Measurements from ENCODE around the gene GLS.
A peak's percentile ranks its signal among the peaks of the same experiment; 100 is the strongest.
"Not testable (repeated sequence)": the region's sequence is repeated elsewhere in the genome, so short reads cannot be mapped to it uniquely, and the experiment has no call there.

Gene GLS

DNA sequence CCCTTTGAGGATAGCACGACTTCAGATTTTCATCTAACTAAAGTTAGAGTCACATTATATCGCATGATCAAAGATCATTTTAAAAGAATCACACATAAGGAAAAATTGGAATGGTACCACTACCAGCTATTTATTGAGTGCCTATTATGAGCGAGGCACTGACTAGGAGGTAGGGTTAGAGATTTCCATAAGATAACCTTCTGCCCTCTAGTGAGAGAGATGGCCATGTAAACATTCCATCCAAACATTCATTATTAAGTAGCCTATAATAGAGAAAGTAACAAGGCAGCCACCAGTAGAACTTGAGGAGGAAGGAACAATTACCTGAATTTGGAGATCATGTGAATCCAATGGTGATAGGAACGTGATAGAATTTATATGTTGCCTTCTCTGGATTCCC, 25.4 kb upstream of the GLS start:
- DNase-seq (ENCODE audit: low read depth in 2 of 2), result no peak

- no peak for DNase-seq (ENCODE audit: low read depth in 2 of 2)
These were observed 23.6 kb upstream of the GLS start for GRCh38 chr2:190856985-190857384.

GRCh38 chr2:190858817-190859216, 21.8 kb upstream of the GLS start:
- DNase-seq (ENCODE audit: low read depth in 2 of 2), result no peak

GRCh38 chr2:190859347-190860297, 21.0 kb upstream of the GLS start:
- no peak for DNase-seq (ENCODE audit: low read depth in 2 of 2)

GRCh38 chr2:190860985-190861680, 19.5 kb upstream of the GLS start:
- no peak for DNase-seq (ENCODE audit: low read depth in 2 of 2)

- not testable (repeated sequence) for DNase-seq (ENCODE audit: low read depth in 2 of 2)
These were observed 18.5 kb upstream of the GLS start for GRCh38 chr2:190862128-190862527.

DNA sequence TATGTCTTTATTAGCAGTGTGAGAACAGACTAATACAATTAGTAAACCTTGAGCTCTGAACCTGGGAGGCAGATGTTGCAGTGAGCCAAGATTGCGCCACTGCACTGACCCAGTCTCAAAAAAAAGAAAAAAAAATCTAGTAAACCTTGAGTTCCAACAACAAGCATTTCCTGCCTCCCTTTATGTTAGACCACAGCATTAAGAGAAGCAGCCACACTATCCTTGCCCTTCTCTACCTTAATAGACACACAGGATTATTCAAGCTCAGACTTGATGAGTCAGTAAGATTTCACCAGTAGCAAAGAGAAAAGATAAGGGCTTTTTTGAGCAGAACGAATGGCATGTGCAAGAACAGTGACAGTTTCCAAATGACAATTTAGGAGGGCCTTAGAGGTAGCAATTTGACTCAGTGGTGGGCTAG, 18.0 kb upstream of the GLS start:
- no peak for DNase-seq (ENCODE audit: low read depth in 2 of 2)

- DNase-seq (ENCODE audit: low read depth in 2 of 2), result no peak
These were observed 16.7 kb upstream of the GLS start for GRCh38 chr2:190863946-190864345.

- no peak for DNase-seq (ENCODE audit: low read depth in 2 of 2)
These were observed 16.2 kb upstream of the GLS start for GRCh38 chr2:190864375-190864774.

DNA sequence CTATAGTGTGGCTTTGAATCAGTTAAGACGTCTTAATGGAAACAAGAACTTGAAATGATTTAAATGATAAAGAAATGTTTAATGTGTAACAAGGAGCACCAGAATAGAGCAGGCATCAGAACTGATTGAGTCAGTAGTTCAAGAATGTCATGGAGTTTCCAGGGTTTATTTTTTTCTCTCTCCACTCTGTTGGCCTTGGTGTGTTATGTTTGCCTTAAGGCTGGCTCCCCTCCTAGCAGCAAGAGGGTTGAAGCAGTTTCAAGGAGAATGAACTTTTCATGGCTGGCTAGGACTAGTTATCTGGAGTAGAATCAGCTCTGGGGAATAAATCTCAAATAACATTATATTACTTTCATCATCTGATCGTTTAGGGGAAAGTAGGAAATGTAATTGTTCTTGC, 13.4 kb upstream of the GLS start:
- DNase-seq (ENCODE audit: low read depth in 2 of 2), result no peak

- DNase-seq (ENCODE audit: low read depth in 2 of 2), result no peak
These were observed 12.8 kb upstream of the GLS start for GRCh38 chr2:190867832-190868231.

DNA sequence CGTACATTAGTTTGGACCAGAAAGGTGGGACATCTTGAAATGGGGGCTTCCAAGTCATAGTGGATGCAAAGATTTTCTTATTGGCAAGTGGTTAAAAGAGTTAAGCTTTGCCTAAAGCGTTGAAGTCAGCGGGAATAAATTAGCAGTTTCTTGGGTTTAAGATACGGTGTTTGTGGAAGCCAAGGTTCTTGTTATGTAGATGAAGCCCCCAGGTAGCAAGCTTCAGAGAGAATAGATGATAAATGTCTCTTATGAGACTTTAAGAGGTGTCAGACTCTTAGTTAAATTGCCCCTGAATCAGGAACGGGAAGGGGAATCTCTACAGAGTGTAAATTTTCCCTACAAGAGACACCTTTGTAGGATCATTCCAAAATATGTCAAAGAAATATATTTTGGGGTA, 10.9 kb upstream of the GLS start:
- DNase-seq (ENCODE audit: low read depth in 2 of 2), result no peak

DNA sequence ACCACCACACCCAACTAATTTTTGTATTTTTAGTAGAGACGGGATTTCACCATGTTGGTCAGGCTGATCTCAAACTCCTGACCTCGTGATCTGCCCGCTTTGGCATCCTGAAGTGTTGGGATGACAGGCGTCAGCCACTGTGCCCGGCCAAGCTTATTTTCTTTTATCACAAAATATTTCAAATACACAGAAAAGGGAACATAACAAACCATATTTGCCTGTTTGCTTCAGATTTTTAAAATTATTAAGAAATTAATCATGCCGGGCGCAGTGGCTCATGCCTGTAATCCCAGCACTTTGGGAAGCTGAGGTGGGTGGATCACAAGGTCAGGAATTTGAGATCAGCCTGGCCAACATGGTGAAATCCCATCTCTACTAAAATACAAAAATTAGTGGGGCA, 7.2 kb upstream of the GLS start:
- DNase-seq (ENCODE audit: low read depth in 2 of 2), result not testable (repeated sequence)

GRCh38 chr2:190875891-190876290, 4.7 kb upstream of the GLS start:
- DNase-seq (ENCODE audit: low read depth in 2 of 2), result no peak

DNA sequence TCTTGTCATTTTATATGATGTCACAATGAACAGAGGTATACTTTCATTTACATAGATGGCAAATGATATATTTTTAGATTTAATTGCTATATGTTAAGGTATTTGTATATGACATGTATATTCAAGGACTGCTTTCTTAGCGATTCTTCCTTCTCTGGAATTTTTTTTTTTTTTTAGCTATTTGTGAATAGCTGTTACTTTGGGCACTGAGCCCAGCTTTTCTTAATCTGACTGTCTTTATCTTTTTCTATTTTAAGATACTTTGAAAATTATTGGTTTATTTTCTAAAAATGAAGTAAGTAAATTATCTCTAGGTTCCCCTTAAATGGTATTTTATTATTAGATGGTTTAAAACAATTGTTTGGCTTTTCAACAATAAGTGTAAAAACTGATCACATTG, 4.0 kb upstream of the GLS start:
- no peak for DNase-seq (ENCODE audit: low read depth in 2 of 2)

GRCh38 chr2:190877436-190877835, 3.2 kb upstream of the GLS start:
- no peak for DNase-seq (ENCODE audit: low read depth in 2 of 2)

- peak in 1 of 2 donors; percentile 23 for DNase-seq (ENCODE audit: low read depth in 2 of 2)
These were observed 895 bp upstream of the GLS start for GRCh38 chr2:190879474-190880377.

DNA sequence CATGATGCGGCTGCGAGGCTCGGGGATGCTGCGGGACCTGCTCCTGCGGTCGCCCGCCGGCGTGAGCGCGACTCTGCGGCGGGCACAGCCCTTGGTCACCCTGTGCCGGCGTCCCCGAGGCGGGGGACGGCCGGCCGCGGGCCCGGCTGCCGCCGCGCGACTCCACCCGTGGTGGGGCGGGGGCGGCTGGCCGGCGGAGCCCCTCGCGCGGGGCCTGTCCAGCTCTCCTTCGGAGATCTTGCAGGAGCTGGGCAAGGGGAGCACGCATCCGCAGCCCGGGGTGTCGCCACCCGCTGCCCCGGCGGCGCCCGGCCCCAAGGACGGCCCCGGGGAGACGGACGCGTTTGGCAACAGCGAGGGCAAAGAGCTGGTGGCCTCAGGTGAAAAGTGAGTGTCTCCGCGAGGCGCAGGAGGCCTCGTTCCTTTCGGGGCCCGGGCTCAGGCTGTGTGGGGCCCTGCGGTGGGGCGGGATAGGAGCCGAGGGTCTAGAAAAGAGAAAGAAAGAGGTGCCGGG, 520 bp downstream of the GLS start:
- DNase-seq (ENCODE audit: low read depth in 2 of 2), result no peak

DNA sequence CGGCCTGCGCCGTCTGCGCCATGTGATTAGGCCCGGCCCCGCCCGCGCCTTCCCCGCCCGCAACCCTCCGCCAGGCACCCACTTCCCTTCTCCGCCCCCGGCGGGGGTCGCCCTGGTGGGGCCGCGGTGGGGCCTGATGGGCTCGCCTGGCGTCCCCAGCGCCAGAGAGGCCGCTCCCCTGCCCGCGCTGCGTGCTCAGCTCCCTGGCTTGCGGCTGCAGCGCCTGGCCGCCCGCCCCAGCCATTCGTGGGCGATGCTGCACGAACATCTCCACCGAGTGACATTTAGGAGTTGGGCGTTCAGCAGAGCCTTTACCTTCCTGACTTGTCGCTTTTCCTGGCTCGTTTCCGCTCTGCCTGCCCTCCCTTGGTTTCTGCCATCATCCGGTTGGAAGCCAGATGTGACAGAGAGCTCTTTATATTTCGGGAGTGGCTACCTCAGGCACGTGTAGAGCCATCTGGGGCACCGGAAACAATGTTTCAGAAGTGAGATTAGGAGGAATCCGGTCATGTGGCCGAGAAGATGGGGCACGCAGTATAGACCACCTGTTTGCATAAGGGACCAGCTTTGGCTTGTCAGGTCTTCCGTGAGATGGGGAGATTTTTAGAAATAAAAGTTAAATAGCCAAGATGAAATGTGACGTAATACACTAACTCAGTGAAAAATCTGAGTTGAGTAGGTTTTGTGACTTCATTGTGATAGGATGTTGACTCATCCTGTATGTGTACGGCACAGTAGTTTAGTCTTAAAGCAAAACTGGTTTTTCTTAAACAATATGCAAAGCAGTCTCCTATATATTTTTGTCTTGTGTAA, 1.2 kb downstream of the GLS start:
- peak; percentile 47 to 65 for DNase-seq (ENCODE audit: low read depth in 2 of 2)

DNA sequence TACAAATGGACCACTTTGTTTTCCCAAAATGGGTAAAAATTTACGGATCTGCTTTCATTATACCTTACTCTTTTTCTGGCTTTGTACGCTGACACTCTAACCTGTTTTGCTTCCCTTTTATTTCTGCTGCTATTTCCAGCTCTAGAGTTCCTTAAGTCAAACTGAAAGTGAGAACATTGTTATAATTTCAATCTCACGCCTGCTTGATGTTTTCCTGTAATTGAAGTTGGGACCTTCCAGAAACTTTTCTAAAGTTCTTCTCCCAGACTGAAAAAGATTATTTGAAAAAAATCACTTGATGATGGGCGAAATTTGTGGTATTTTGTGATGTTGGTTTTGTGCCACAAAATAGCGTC, 1.8 kb downstream of the GLS start:
- DNase-seq (ENCODE audit: low read depth in 2 of 2), result no peak

Data from stimulated activated CD8-positive, alpha-beta memory T cell treated with anti-CD3 and anti-CD28 coated beads, Interleukin-2, amount 100 ng/mL, for 48 hours (primary cell).